ENCODE measurements around the gene XYLT1. TPM values are rescaled to one million over a fixed set of nuclear protein-coding genes. Genes with fewer than 3 reads are reported as not detected.

The XYLT1 gene
- total and polyA plus RNA-seq, 2 of the 8 experiments (the other 6 are each of a cell fraction or from before 2014, with no cell fraction given), result 6.6 to 25.4 TPM

DNA sequence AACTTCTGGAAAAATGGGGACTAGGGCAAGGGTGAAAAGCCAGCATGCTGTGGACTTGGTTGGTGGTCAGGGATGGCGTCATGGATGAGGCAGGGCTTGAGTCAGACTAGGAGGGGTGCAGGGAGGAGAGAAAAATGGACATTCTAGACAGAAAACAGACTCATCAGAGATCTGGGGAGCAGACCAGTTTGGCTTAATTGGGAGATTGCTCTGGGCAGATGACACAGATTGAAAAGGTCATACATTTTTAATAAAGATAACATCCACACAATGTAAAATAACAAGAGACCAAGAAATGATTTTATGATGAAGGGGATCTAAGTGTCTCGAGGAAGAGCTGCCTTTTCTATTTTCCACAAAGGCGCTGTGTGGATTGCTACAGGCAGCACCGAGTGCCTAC, 326.3 kb downstream of the XYLT1 start:
- Histone ChIP-seq H3K79me1 (ENCODE audit: low read depth, low read length) (no peaks in the 10 kb centered on the region), H4K20me1 (replicated peaks in 1 of 2; ENCODE audit: control insufficient read depth in 1 of 2, insufficient read depth in 2 of 2, low read length in 2 of 2) (peaks cover 2 to 4% of the 10 kb centered on the region in 2 experiments), H2BK5ac (ENCODE audit: low read depth, low read length) (no peak overlapping the region), H4K8ac (ENCODE audit: extremely low read depth, insufficient read depth, low read length) (no peak overlapping the region), H3K18ac (ENCODE audit: extremely low read depth, low read length) (no peak overlapping the region), H3K23ac (ENCODE audit: insufficient read length) (no peak overlapping the region), H3K36me3 (ENCODE audit: control insufficient read depth in 2 of 4, insufficient read depth in 4 of 4, low read length in 3 of 4) (no peaks in the 10 kb centered on the region), H4K5ac (ENCODE audit: insufficient read length, low read depth, low read length) (no peak overlapping the region), H3K27ac (ENCODE audit: low read depth, low read length) (no peak overlapping the region), H3K4ac (replicated peaks; ENCODE audit: insufficient read length, low read depth, low read length) (no peak overlapping the region), H3K4me2 (ENCODE audit: insufficient read depth in 1 of 2, low read depth in 2 of 2, low read length in 2 of 2) (no peak overlapping the region), H3K9ac (replicated peaks in 1 of 4; ENCODE audit: extremely low read depth in 1 of 4, low read depth in 3 of 4, low read length in 3 of 4) (no peak overlapping the region), H4K91ac (replicated peaks; ENCODE audit: insufficient read length, low read length) (no peak overlapping the region), H2AK5ac (ENCODE audit: low read depth, low read length) (no peak overlapping the region), H3K56ac (replicated peaks; ENCODE audit: insufficient read length, low read depth, low read length) (no peak overlapping the region), H3K23me2 (ENCODE audit: low read depth, low read length) (no peaks in the 10 kb centered on the region), H3K14ac (ENCODE audit: insufficient read length) (no peak overlapping the region), H3K9me3 (ENCODE audit: insufficient read depth in 2 of 2, low read depth in 1 of 2, low read length in 1 of 2) (no peaks in the 10 kb centered on the region), H3K79me2 (ENCODE audit: control insufficient read depth in 1 of 2, insufficient read depth in 2 of 2, low read length in 2 of 2) (no peaks in the 10 kb centered on the region), H3K4me3 (ENCODE audit: extremely low read depth in 1 of 4, insufficient read depth in 2 of 4, low read depth in 3 of 4, low read length in 4 of 4) (no peak overlapping the region), H2AFZ (ENCODE audit: low read length) (no peak overlapping the region), H2BK15ac (ENCODE audit: low read length) (no peak overlapping the region), H2BK12ac (ENCODE audit: low read depth, low read length) (no peak overlapping the region), H2BK20ac (ENCODE audit: low read length) (no peak overlapping the region), H3K27me3 (replicated peaks in 1 of 4; ENCODE audit: control insufficient read depth in 3 of 4, extremely low read depth in 1 of 4, insufficient read depth in 3 of 4, low read length in 3 of 4) (no peaks in the 10 kb centered on the region; a peak in 1 of 7 replicates), H2BK120ac (replicated peaks; ENCODE audit: low read depth, low read length) (no peak overlapping the region), H3K4me1 (replicated peaks in 1 of 4; ENCODE audit: control insufficient read depth in 3 of 4, insufficient read depth in 4 of 4, low read length in 3 of 4) (peaks cover 0 to 2% (median under 1%) of the 10 kb centered on the region in 4 experiments; a peak in 1 of 7 replicates)
- POLR2A ChIA-PET (ENCODE audit: partially characterized antibody), result no interaction called here
- FAIRE-seq (no peak), DNase-seq (ENCODE audit: low read depth in 1 of 2, low spot score in 2 of 2) (no peak)
- no peak for TF ChIP-seq CTBP2 (IDR thresholded peaks at IDR 0.05; ENCODE audit: borderline replicate concordance, insufficient read depth, insufficient read length, low read length)
- no peak for TF ChIP-seq RBBP5 (IDR thresholded peaks at IDR 0.05; ENCODE audit: borderline replicate concordance, low read depth, low read length)
- TF ChIP-seq YY1 (IDR thresholded peaks at IDR 0.05; ENCODE audit: low read depth, low read length), result no peak
- no peak for TF ChIP-seq TBP (IDR thresholded peaks at IDR 0.05; ENCODE audit: low read depth, low read length)
- TF ChIP-seq, protein P1, sequence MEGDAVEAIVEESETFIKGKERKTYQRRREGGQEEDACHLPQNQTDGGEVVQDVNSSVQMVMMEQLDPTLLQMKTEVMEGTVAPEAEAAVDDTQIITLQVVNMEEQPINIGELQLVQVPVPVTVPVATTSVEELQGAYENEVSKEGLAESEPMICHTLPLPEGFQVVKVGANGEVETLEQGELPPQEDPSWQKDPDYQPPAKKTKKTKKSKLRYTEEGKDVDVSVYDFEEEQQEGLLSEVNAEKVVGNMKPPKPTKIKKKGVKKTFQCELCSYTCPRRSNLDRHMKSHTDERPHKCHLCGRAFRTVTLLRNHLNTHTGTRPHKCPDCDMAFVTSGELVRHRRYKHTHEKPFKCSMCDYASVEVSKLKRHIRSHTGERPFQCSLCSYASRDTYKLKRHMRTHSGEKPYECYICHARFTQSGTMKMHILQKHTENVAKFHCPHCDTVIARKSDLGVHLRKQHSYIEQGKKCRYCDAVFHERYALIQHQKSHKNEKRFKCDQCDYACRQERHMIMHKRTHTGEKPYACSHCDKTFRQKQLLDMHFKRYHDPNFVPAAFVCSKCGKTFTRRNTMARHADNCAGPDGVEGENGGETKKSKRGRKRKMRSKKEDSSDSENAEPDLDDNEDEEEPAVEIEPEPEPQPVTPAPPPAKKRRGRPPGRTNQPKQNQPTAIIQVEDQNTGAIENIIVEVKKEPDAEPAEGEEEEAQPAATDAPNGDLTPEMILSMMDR (IDR thresholded peaks at IDR 0.05; ENCODE audit: control extremely low read depth in 1 of 3, insufficient read depth in 1 of 3, low read depth in 1 of 3, low read length in 3 of 3), result no peak
- no peak for TF ChIP-seq PHF8 (conservative IDR thresholded peaks at IDR 0.05; ENCODE audit: low read depth, low read length)
- no peak for TF ChIP-seq EP300 (IDR thresholded peaks at IDR 0.05; ENCODE audit: borderline replicate concordance in 1 of 2, low read depth in 2 of 2, low read length in 2 of 2)
- WGBS, 2 experiments (ENCODE audit: extremely low coverage in 1 of 2, insufficient coverage in 1 of 2, insufficient read length in 1 of 2, insufficient replicate concordance in 2 of 2, low coverage in 1 of 2, low lambda C conversion rate in 2 of 2, missing lambda C conversion rate in 1 of 2), result 87% methylated on average over 4 of the region's 4 CpGs; no CpG with 5 or more reads in 1 of the 2 experiments
- CTCF ChIA-PET (ENCODE audit: partially characterized antibody), result no interaction called here

All from H1 (cell line).